AG04450 (cell line): Measurements from ENCODE around the gene TLX2. TPM values are rescaled to one million over a fixed set of nuclear protein-coding genes. Genes with fewer than 3 reads are reported as not detected.
A peak's percentile ranks its signal among the peaks of the same experiment; 100 is the strongest.

ENCODE experiments used
- CTCF ChIA-PET: fragments of 300-600, 350-600 bp; formaldehyde crosslinking; extraction: SDS; loops from one replicate; lab custom pipeline; 2022; ENCODE audit warnings: antibody characterized with exemption, inconsistent platforms; lab: Charles Lee
- POLR2A ChIA-PET: fragments of 350-600 bp; formaldehyde crosslinking; extraction: SDS; loops from one replicate; lab custom pipeline; 2021; ENCODE audit warnings: antibody characterized with exemption, inconsistent platforms; lab: Yijun Ruan, JAX
- DNase-seq: peaks from one replicate; pipeline ENCODE4 v3.0.0-alpha.2; 2011; ENCODE audit warnings: low read depth, low spot score
- H3K27ac ChIP-seq: one replicate; pipeline ENCODE4 v1.5.1; 2012; ENCODE audit warnings: low read depth, low read length, control low read depth
- H3K27me3 ChIP-seq: one replicate; pipeline ENCODE4 v1.6.0; 2012; ENCODE audit warnings: low read length; ENCODE audit not compliant: control insufficient read depth, insufficient read depth
- H3K4me3 ChIP-seq: 2 replicates; pipeline ENCODE4 v1.5.1; 2011; ENCODE audit warnings: mild to moderate bottlenecking, low read depth, low read length, control low read depth
- H3K9me3 ChIP-seq: 2 replicates; pipeline ENCODE4 v1.5.1; 2012; ENCODE audit warnings: low read length; ENCODE audit not compliant: control insufficient read depth, insufficient read depth
- polyA plus RNA-seq: library from polyadenylated mRNA; depleted of rRNA; stranded (reverse); fragments of >200 nt; gene quantifications from 2 replicates; pipeline ENCODE4 v1.2.3, GENCODE V29; 2011
- TF ChIP-seq, protein P1 (sequence below): IDR thresholded peaks from 2 replicates; pipeline ENCODE4 v1.5.1; 2011; ENCODE audit warnings: low read depth, low read length, control low read depth, inconsistent platforms

Gene TLX2
- polyA plus RNA-seq, 1 experiment, result not detected

DNA sequence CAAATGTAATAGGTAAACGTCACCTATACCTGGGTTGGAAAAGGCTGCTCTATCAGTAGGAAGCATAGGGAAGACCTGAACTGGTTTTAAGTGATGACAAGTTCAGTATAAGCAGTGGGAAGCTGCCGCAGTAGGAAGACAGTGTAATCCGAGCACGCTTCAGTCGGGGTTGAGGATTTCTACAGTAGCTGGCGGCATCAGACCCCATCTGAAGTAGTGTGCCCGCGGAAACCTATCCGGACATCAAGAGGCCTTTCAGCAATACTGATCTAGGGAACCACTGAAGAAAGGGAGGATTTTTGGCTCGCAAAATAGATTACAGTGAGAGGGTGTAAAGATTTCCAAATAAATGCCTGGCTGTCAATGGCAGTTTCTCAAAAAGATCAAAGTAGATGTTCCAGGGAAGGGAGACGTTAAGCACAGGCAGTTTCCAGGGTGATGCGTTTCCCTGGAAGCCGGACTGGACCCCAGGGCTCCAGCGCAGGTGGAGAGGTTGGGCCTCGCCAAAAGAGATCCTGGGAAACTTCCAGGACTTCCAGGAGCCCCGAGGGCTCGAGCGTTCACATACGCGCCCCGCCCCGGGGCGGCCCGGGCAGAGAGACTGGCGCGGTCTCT, 34.1 kb downstream of the TLX2 start:
- H3K4me3 ChIP-seq, result peak overlapping the region; percentile 60
- no peaks in the 10 kb centered on the region for H3K27me3 ChIP-seq
- DNase-seq, result no peak
- ChIA-PET CTCF (no interaction called here), POLR2A (no interaction called here)
- H3K27ac ChIP-seq, result no peak overlapping the region
- H3K9me3 ChIP-seq, result peaks cover 6% of the 10 kb centered on the region; the same call in 1 of the 2 replicates
- TF ChIP-seq, protein P1, sequence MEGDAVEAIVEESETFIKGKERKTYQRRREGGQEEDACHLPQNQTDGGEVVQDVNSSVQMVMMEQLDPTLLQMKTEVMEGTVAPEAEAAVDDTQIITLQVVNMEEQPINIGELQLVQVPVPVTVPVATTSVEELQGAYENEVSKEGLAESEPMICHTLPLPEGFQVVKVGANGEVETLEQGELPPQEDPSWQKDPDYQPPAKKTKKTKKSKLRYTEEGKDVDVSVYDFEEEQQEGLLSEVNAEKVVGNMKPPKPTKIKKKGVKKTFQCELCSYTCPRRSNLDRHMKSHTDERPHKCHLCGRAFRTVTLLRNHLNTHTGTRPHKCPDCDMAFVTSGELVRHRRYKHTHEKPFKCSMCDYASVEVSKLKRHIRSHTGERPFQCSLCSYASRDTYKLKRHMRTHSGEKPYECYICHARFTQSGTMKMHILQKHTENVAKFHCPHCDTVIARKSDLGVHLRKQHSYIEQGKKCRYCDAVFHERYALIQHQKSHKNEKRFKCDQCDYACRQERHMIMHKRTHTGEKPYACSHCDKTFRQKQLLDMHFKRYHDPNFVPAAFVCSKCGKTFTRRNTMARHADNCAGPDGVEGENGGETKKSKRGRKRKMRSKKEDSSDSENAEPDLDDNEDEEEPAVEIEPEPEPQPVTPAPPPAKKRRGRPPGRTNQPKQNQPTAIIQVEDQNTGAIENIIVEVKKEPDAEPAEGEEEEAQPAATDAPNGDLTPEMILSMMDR, result no peak

DNA sequence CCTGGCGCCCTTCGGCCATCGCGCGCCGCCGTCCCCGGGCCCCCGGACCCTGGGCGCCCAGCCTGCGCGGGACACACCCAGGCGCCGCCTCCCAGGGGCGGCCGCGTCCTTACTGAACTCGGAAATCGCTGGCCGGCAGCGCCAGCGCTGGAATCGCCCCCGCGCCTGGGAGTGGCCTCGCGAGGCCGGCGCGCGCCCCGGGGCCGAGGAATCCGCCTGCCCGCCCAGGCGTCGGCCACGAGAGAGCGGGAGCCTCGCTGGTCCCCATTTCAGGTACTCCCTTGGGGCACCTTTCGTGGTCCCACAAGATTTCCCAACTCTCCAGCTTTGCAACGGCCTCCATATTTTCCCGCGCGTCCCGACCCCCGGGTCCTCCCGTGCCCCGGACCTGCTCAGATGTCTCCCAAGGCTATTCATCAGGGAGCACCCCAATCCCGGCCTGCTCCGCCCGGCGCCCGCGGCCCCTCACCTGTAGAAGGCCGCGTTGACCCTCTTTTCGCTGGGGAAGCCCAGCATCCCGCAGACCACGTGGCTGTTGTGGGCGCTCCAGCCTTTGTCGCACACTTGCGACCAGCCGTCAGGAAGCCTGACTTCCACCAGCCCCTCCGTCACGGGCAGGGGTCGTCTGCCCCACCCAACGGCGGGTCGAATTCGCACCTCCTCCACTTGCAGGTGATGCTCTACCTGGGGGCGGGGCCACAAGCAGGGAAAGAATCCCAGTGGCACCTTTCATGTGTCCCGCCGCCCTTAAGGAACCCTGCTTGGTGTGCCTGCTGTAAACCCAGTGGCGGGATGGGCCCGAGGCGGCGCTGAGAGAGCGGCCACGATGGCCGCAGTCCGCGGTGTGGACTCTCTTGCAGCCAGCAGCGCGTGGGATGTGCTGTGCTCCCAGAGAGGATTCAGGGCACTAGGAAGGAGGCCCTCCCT, 34.9 kb downstream of the TLX2 start:
- H3K9me3 ChIP-seq, result peaks cover 6% of the 10 kb centered on the region; the same call in 1 of the 2 replicates
- H3K4me3 ChIP-seq, result peak overlapping the region; percentile 60
- ChIA-PET POLR2A (no interaction called here), CTCF (interaction anchor here (1.3 kb wide), 1 partner anchor 37 kb away, joined by 4 read pairs; no protein-coding TSS in a partner anchor)
- TF ChIP-seq, protein P1, result no peak
- no peak for DNase-seq
- H3K27me3 ChIP-seq, result no peaks in the 10 kb centered on the region
- no peak overlapping the region for H3K27ac ChIP-seq

DNA sequence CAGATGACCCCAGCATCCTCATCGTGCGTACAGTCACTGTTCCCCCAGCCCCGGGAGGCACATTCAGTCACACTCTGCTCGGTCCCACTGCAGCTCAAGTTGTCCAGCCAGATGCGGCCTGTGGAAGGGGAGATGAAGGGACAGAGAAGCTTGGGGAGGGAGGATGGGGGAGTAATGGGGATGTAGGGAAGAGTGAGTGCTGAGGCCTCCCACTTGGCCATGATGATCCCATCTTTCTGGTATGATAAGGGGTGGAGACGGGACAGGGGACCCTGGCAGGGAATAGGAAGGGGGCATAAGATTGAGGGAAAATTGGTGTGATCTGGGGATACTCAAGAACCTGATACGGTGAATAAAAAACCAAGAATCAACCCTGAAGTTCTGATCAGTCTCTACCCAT, 36.0 kb downstream of the TLX2 start:
- CTCF ChIA-PET, result interaction anchor here (1.3 to 1.6 kb wide), 2 partner anchors 36 to 37 kb away, joined by 4 to 7 read pairs; no protein-coding TSS in a partner anchor
- no peaks in the 10 kb centered on the region for H3K27me3 ChIP-seq
- peaks cover 6% of the 10 kb centered on the region; the same call in 1 of the 2 replicates for H3K9me3 ChIP-seq
- DNase-seq, result no peak
- TF ChIP-seq, protein P1, result no peak
- POLR2A ChIA-PET, result no interaction called here
- no peak overlapping the region for H3K4me3 ChIP-seq
- no peak overlapping the region for H3K27ac ChIP-seq

DNA sequence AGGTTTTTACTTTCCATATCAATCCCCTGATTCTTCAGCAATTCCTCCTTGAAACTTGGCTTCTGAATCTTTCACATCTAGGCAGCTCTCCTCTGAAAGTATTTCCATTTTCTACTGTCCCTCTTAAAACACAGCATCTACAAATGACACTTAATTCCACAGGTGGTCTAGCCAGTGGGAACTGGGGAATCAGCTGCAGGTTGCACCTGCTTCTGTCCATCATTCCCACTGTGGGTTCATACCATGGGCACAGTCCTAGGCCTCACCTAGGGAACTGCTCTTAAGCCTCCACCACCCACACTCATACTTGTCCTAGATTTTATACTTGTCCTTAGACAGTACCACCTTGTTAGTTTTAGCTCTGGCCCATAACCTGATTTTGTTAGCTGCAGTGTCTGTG, 37.3 kb downstream of the TLX2 start:
- POLR2A ChIA-PET, result no interaction called here
- no peak overlapping the region for H3K27ac ChIP-seq
- H3K9me3 ChIP-seq, result peaks cover 6% of the 10 kb centered on the region; the same call in 1 of the 2 replicates
- no peaks in the 10 kb centered on the region for H3K27me3 ChIP-seq
- no peak overlapping the region for H3K4me3 ChIP-seq
- TF ChIP-seq, protein P1, result no peak
- CTCF ChIA-PET, result no interaction called here
- no peak for DNase-seq
